GM12892 (cell line): ENCODE data around the gene MUC6.

Experiments used
- DNase-seq: peaks from one replicate; pipeline ENCODE4 v3.0.0; 2011; ENCODE audit not compliant: insufficient read length
- FAIRE-seq: peaks from 2 replicates; lab custom pipeline; 2011; peaks lifted over from hg19 to GRCh38; lab: Jason Lieb, UNC
- POLR2A ChIP-seq: IDR thresholded peaks from 2 replicates; pipeline ENCODE4 v1.6.1; 2011; ENCODE audit warnings: low read depth, low read length, control low read depth
- POLR2AphosphoS5 ChIP-seq: IDR thresholded peaks from 2 replicates; pipeline ENCODE4 v1.6.1; 2011; ENCODE audit warnings: low read depth, low read length, control low read depth
- TAF1 ChIP-seq: IDR thresholded peaks from 2 replicates; pipeline ENCODE4 v1.6.1; 2011; ENCODE audit warnings: low read depth, mild to moderate bottlenecking, control low read depth, low read length, borderline replicate concordance

The MUC6 gene

GRCh38 chr11:1015826-1016545 lies 20.5 kb downstream of the MUC6 start:
- FAIRE-seq = no peak
- no peak for TF ChIP-seq TAF1
- no peak for DNase-seq

- DNase-seq (no peak), FAIRE-seq (no peak)
- TF ChIP-seq TAF1 (no peak), POLR2A (no peak), POLR2AphosphoS5 (no peak)
These were observed 21.5 kb downstream of the MUC6 start for GRCh38 chr11:1015064-1015463.

- no peak for DNase-seq
- TF ChIP-seq POLR2AphosphoS5 = no peak
- TF ChIP-seq TAF1 = no peak
- TF ChIP-seq POLR2A = no peak
These were observed 22.2 kb downstream of the MUC6 start for GRCh38 chr11:1014276-1014675.

GRCh38 chr11:1013631-1013935 lies 22.9 kb downstream of the MUC6 start:
- DNase-seq (no peak), FAIRE-seq (no peak)
- TF ChIP-seq POLR2AphosphoS5 (no peak), POLR2A (no peak), TAF1 (no peak)

More at GRCh38 chr11:1014276-1014675, 22.2 kb downstream of the MUC6 start:
- FAIRE-seq = no peak

GRCh38 chr11:1012740-1013630 lies 23.5 kb downstream of the MUC6 start:
- DNase-seq = no peak
- TF ChIP-seq POLR2A = no peak
- no peak for FAIRE-seq

- no peak for FAIRE-seq
- TF ChIP-seq POLR2A (no peak), TAF1 (no peak), POLR2AphosphoS5 (no peak)
- no peak for DNase-seq
These were observed 24.2 kb downstream of the MUC6 start for GRCh38 chr11:1012291-1012690.

GRCh38 chr11:1011320-1011698 lies 25.2 kb downstream of the MUC6 start:
- no peak for FAIRE-seq
- TF ChIP-seq POLR2A = no peak
- TF ChIP-seq POLR2AphosphoS5 = no peak
- no peak for TF ChIP-seq TAF1
- DNase-seq = no peak

- TF ChIP-seq TAF1 = no peak
- DNase-seq (no peak), FAIRE-seq (no peak)
These were observed 25.8 kb downstream of the MUC6 start for GRCh38 chr11:1010551-1011319.

- no peak for FAIRE-seq
- DNase-seq = no peak
- TF ChIP-seq TAF1 (no peak), POLR2A (no peak), POLR2AphosphoS5 (no peak)
These were observed 26.5 kb downstream of the MUC6 start for GRCh38 chr11:1009991-1010390.

GRCh38 chr11:1009371-1009770 lies 27.1 kb downstream of the MUC6 start:
- DNase-seq (no peak), FAIRE-seq (no peak)
- TF ChIP-seq POLR2A (no peak), TAF1 (no peak), POLR2AphosphoS5 (no peak)

- TF ChIP-seq POLR2AphosphoS5 (no peak), POLR2A (no peak), TAF1 (no peak)
- no peak for DNase-seq
- no peak for FAIRE-seq
These were observed 27.7 kb downstream of the MUC6 start for GRCh38 chr11:1008803-1009145.

GRCh38 chr11:1008001-1008802 lies 28.3 kb downstream of the MUC6 start:
- FAIRE-seq (no peak), DNase-seq (no peak)
- TF ChIP-seq POLR2A = no peak
- no peak for TF ChIP-seq POLR2AphosphoS5
- TF ChIP-seq TAF1 = no peak

GRCh38 chr11:1007279-1007678 lies 29.2 kb downstream of the MUC6 start:
- FAIRE-seq = no peak
- no peak for TF ChIP-seq POLR2AphosphoS5
- no peak for TF ChIP-seq POLR2A
- no peak for TF ChIP-seq TAF1
- no peak for DNase-seq
